Osteoblast (primary cell): ENCODE measurements around the gene C11orf86. TPM values are rescaled to one million over a fixed set of nuclear protein-coding genes. Genes with fewer than 3 reads are reported as not detected.

ENCODE experiments used
- DNase-seq: peaks from one replicate; pipeline ENCODE4 v3.0.0; 2011; ENCODE audit warnings: low spot score, mixed read lengths; ENCODE audit not compliant: insufficient read length; ENCODE audit errors: missing footprints
- H2AFZ ChIP-seq: 2 replicates; pipeline ENCODE4 v1.6.0; 2011; ENCODE audit warnings: mild to moderate bottlenecking, low read length
- H3K27ac ChIP-seq: 2 replicates; pipeline ENCODE4 v1.5.1; 2011; ENCODE audit warnings: mild to moderate bottlenecking, low read depth, low read length, moderate library complexity
- H3K27me3 ChIP-seq: 2 replicates; pipeline ENCODE4 v1.6.0; 2012; ENCODE audit warnings: mild to moderate bottlenecking, control low read depth, inconsistent platforms, low read length, moderate library complexity; ENCODE audit not compliant: insufficient read depth
- H3K36me3 ChIP-seq: 2 replicates; pipeline ENCODE4 v1.5.1; 2011; ENCODE audit warnings: mild to moderate bottlenecking, low read length, control low read depth, moderate library complexity; ENCODE audit not compliant: insufficient read depth
- H3K4me1 ChIP-seq: 2 replicates; pipeline ENCODE4 v1.5.1; 2011; ENCODE audit warnings: mild to moderate bottlenecking, low read length, control low read depth, moderate library complexity; ENCODE audit not compliant: insufficient read depth
- H3K4me2 ChIP-seq: 2 replicates; pipeline ENCODE4 v1.6.0; 2011; ENCODE audit warnings: mild to moderate bottlenecking, low read length; ENCODE audit not compliant: insufficient read depth
- H3K4me3 ChIP-seq: fragments of 200-600 bp; sonication (generic); 3 replicates; pipeline ENCODE4 v1.5.1; 2012; ENCODE audit warnings: mild to moderate bottlenecking, low read length, inconsistent platforms; ENCODE audit not compliant: insufficient read depth
- H3K79me2 ChIP-seq: 2 replicates; pipeline ENCODE4 v1.6.0; 2012; ENCODE audit warnings: mild to moderate bottlenecking, low read length, control low read depth, inconsistent platforms; ENCODE audit not compliant: insufficient read depth
- H3K9me3 ChIP-seq: 2 replicates; pipeline ENCODE4 v1.5.1; 2011; ENCODE audit warnings: low read depth, low read length, control low read depth
- H4K20me1 ChIP-seq: 2 replicates; pipeline ENCODE4 v1.6.0; 2012; ENCODE audit warnings: mild to moderate bottlenecking, low read length, control low read depth; ENCODE audit not compliant: insufficient read depth
- total RNA-seq: library from RNA; depleted of rRNA; stranded (reverse); fragments of >200 nt; gene quantifications from 2 replicates; pipeline ENCODE4 v1.2.3, GENCODE V29; 2012
- TF ChIP-seq, protein P1 (sequence below): IDR thresholded peaks from 2 replicates; pipeline ENCODE4 v1.5.1; 2011; ENCODE audit warnings: mild to moderate bottlenecking, low read depth, low read length, moderate library complexity; ENCODE audit errors: extremely low read depth

The C11orf86 gene
- total RNA-seq, 1 donor: not detected

DNA sequence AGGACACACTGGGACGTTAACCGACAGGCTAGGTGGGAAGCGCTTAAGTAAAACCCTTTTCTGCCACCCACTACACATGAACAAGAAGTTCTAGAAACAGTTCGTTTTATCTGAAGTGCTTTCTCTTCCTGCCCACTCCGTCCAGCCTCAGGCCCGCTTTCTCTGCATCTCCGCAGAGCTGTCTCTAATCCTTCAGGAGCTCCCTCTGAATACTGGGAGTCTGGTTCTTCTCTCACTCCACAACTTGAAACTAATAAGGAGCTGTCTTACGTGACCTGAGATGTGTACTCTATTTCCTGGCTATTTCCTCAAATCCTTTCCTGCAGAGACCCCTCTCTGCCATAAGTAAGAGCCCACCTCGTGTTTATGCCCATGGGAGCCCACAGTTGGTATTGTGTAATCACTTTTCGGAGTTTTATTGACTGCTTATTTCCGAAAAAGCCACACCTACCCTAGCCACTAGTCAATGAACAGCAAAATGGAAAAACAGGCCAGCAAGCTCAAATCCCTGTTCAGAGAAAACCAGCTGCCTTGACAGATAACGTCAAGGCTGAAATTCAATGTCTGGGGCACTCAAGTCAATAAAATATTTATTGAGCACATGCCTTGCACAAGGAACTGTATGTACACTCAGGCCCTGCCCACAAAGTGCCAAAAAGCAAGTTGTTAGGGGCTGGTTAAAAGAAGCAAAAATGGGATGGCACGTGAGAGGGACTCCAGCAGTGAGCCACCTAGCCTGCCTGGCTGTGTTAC, 21.8 kb upstream of the C11orf86 start:
- no peaks in the 10 kb centered on the region for H3K27me3 ChIP-seq
- peaks cover 3% of the 10 kb centered on the region for H3K36me3 ChIP-seq
- no peak overlapping the region for H2AFZ ChIP-seq
- H3K4me2 ChIP-seq: no peak overlapping the region
- H3K27ac ChIP-seq: no peak overlapping the region
- H4K20me1 ChIP-seq: peaks cover 3% of the 10 kb centered on the region
- H3K4me1 ChIP-seq: peaks cover 22% of the 10 kb centered on the region
- TF ChIP-seq, protein P1, sequence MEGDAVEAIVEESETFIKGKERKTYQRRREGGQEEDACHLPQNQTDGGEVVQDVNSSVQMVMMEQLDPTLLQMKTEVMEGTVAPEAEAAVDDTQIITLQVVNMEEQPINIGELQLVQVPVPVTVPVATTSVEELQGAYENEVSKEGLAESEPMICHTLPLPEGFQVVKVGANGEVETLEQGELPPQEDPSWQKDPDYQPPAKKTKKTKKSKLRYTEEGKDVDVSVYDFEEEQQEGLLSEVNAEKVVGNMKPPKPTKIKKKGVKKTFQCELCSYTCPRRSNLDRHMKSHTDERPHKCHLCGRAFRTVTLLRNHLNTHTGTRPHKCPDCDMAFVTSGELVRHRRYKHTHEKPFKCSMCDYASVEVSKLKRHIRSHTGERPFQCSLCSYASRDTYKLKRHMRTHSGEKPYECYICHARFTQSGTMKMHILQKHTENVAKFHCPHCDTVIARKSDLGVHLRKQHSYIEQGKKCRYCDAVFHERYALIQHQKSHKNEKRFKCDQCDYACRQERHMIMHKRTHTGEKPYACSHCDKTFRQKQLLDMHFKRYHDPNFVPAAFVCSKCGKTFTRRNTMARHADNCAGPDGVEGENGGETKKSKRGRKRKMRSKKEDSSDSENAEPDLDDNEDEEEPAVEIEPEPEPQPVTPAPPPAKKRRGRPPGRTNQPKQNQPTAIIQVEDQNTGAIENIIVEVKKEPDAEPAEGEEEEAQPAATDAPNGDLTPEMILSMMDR: no peak
- no peaks in the 10 kb centered on the region for H3K9me3 ChIP-seq
- DNase-seq: no peak
- no peak overlapping the region for H3K4me3 ChIP-seq
- H3K79me2 ChIP-seq: peaks cover 5% of the 10 kb centered on the region

DNA sequence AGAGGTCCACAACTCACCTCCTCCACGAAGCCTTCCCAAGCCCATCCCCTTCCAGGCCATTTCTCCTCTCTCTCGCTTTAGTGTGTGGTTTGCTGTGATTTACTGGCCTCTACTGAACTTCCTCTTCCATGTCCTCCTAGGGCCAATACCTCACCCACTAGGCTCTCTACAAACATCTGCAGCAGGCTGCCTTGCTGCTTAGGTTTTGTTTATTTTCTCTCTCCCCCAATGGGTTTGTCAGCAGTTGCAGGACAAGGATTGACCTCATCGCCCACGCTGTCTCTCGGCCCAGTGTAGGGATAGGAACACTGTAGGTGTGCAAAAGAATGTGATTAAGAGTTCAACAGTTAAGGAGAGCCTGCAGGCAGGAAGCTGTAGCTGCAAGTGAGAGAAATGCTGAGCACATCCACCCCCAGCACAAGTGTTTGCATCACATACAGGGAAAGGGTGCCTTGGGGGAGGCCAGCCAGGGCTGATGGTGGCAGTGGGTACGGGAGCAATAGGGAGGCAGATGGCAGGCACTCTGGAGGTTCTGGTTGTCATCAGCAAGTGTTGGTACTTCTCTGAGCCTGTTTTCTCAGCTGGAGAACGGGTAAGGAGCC, 18.3 kb upstream of the C11orf86 start:
- TF ChIP-seq, protein P1: peak; percentile 31
- Histone ChIP-seq H3K27ac (peak overlapping the region; percentile 64), H3K36me3 (peaks cover 3% of the 10 kb centered on the region), H3K4me1 (peaks cover 19% of the 10 kb centered on the region), H4K20me1 (peaks cover 3% of the 10 kb centered on the region), H3K27me3 (no peaks in the 10 kb centered on the region), H3K79me2 (peaks cover 5% of the 10 kb centered on the region), H3K4me2 (peak overlapping the region; percentile 86), H3K4me3 (peak overlapping the region; percentile 86), H2AFZ (peak overlapping the region; percentile 50), H3K9me3 (no peaks in the 10 kb centered on the region)
- peak; percentile 96 for DNase-seq

DNA sequence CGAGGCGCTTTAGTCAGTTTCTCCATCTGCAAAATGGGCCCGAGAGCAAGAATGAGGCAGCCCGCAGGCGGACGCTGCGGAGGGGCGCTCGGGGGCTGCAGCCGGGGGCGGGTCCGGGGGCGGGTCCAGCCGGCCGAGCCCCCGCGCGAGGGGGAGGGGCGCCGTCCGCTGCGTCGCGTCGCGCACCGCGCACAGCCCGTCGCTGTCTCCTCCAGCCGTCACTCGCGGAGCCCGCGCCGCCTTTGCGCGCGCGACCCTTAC, 17.2 kb upstream of the C11orf86 start:
- H4K20me1 ChIP-seq: peaks cover 2% of the 10 kb centered on the region
- no peaks in the 10 kb centered on the region for H3K9me3 ChIP-seq
- peaks cover 19% of the 10 kb centered on the region for H3K4me1 ChIP-seq
- peak overlapping the region; percentile 85 for H2AFZ ChIP-seq
- H3K27ac ChIP-seq: peak overlapping the region; percentile 64
- H3K36me3 ChIP-seq: peaks cover 3% of the 10 kb centered on the region
- TF ChIP-seq, protein P1: no peak
- peaks cover 5% of the 10 kb centered on the region for H3K79me2 ChIP-seq
- peak; percentile 69 for DNase-seq
- peak overlapping the region; percentile 86 for H3K4me3 ChIP-seq
- H3K4me2 ChIP-seq: peak overlapping the region; percentile 86
- H3K27me3 ChIP-seq: no peaks in the 10 kb centered on the region

DNA sequence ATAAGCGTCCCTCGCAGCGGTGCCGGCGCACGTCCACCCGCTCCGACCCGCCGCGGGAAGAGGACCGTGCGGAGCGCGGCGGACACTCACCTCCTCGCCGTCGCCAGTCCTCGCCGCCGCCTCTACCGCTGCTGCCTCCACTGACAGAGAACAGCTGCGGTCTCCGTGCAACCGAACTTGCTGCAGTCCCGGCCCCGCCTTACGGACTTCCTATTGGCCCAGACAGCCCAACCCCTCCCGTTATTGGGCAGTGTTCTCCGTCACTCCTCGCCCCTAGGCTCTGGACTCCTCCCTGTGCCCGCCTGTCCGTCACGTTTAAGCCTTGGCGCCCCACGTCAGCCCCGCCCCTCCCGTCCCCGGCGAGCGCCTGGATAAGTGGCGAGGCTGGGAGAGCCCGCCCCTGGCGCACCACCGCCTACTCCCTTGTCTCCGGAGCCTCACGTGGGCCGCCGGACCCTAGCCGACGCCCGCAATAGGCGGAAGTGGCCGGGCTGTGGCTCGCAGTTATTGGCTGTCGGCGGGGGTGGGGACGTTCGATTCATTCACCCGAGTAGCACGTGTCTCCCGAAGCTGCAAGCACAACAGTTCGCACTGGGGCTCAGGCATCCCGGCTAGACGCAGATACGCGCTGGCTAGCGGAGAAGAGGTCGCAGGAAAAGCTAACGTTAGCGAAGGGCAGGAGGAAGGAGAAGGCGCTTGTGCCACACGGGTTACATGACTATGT, 16.7 kb upstream of the C11orf86 start, which contains the start of gene PC:
TSS of gene PC (minus strand) at position 152 of the 724 bp plus-strand sequence. CDS start 86,224 bp downstream, outside the sequence.
- Histone ChIP-seq H3K4me1 (peaks cover 19% of the 10 kb centered on the region), H3K27ac (peak within 1 kb of the TSS; percentile 64), H3K27me3 (no peaks in the 10 kb centered on the region), H3K79me2 (peaks cover 5% of the 10 kb centered on the region), H3K4me3 (peak within 1 kb of the TSS; percentile 86), H3K36me3 (peaks cover 3% of the 10 kb centered on the region), H4K20me1 (no peaks in the 10 kb centered on the region), H3K4me2 (peak within 1 kb of the TSS; percentile 86), H2AFZ (peak within 1 kb of the TSS; percentile 85), H3K9me3 (no peaks in the 10 kb centered on the region)
- DNase-seq: peak; percentile 100
- TF ChIP-seq, protein P1: no peak
